ENCODE measurements around the gene NFATC2.

NFATC2 gene

DNA sequence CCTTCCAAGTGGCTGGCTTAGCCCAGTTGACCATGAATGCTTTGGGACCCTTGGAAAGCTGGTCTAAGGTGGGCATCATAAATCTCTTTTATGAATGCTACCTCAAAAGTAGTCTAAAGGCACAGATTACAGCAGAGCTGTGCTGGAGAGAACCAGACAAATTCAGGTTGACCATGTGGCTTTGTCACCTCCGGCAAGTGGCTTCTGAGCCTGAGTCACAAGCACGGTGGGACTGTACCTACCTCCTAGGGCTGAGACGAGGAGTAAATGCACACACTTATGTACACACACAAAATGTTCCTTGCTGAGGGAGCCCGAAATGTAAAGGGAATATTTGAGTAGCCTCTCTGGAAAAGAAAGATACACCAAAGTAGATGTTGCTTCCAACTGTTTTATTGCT is 155.9 kb downstream of the NFATC2 start:
- no peak for DNase-seq

DNA sequence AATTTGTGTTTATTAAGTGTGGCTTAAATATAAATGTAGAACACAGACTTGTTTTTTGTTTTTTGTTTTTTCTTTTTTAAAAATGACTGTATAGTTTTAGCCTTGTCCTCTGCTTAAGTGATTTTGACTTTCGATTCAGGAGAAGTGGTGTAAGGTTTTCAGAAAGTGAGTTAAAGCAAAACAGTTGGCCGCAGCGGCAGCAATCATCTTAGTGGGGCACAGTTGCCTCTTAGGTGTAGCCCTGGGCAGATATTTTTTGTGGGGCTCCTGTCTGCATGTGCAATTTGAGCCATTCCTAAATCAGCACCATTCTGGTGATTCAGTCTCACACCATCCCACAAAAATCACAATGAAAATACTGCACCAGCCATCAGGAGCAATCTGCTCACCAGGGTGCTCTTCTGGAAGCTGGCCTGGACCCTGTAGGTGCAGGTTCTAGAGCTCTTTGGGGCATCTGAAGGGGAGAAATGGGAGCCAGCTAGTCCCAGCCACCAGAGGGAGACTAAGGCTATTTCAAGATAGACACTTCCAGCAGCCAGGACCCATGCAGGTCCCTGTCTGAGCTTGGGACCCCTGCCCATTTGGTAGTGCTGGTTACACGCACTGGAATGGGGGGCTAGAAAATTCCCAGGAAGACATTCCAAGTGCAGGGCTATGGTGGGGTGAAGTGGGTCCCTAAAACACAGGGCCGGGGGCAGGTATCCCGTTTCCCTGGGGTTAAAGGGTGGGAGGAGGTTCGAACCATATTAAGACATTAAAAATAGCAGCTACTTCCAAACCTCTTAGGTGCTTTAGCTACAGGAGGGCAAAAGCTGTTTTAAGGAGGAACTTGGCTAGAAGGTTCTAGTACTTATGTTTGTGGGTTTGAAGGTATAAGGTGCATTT is 156.6 kb downstream of the NFATC2 start:
- no peak for DNase-seq

- no peak for DNase-seq
These were observed 157.6 kb downstream of the NFATC2 start for GRCh38 chr20:51384875-51385274.

- no peak for DNase-seq
These were observed 158.5 kb downstream of the NFATC2 start for GRCh38 chr20:51383891-51384510.

DNA sequence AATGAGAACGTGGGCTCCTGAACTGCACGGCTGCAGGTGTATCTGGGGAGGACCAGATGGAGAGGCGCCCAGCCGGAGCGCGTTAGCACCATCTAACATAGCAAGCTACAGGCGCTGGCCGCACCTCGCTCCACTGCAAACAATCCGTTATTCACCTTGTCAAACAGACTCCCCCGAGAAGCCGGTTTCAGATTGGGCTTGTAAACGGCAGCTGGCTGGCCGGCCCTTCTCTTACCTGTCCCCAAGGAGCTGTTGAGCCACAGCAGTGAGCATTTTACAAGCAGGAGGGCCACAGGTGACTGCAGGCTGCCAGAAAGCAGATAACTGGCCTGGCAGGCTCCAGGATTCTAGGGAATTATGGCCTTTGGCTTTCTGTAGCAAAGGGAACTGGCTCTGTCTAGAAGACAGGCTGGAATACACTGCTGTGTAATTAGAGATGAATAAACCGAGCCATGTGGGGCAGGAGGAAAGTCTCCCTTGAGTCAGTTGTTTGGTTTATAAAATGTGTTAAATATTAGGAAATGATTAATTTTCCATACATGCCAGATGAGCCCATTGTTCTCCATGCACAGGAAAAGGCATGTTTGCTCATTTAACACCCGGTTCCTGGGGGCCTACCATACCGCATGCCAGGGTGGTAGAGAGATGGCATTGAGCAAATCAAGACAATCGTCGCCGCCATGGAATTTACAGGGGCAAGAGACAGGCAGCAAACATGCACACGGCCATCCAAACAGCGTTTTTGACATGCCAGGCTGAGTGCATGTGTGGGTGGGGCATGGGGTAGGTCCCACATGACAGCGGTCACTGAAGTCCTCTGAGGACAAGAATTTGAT is 159.3 kb downstream of the NFATC2 start:
- no peak for DNase-seq

- DNase-seq = no peak
These were observed 160.2 kb downstream of the NFATC2 start for GRCh38 chr20:51382111-51382985.

- DNase-seq = no peak
These were observed 161.0 kb downstream of the NFATC2 start for GRCh38 chr20:51381557-51381956.

GRCh38 chr20:51380401-51381385 is 161.8 kb downstream of the NFATC2 start:
- DNase-seq = no peak

DNA sequence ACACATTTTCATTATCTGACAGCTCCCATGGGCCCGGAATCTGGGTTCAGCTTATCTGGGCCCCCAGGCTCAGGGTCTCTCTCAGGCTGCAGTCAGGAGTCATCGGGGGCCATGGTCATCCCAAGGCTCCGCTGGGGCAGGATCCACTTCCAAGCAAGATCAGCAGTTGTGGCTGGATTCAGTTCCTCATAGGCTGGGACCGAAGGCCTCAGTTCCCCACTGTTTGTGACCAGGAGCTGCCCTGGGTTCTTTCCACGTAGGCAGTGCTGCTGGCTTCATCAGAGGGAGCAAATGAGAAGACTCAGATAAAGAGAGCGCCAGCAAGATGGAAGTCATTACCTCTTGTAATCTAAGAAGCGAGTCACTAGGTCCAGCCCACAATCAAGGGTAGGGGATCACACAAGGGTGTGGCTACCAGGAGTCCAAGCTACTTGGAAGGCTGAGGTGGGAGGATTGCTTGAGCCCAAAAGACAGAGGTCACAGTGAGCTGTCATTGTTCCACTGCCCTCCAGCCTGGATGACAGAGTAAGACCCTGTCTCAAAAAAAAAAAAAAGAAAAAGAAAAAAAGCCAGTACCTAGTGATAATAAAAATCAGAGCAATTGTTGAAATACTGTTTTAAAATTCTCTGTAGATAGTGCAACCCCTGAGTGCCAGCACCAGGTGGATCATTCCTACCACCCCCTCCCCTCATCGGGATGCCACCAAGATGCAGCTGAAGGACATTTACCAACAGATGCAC is 162.7 kb downstream of the NFATC2 start:
- no peak for DNase-seq

DNA sequence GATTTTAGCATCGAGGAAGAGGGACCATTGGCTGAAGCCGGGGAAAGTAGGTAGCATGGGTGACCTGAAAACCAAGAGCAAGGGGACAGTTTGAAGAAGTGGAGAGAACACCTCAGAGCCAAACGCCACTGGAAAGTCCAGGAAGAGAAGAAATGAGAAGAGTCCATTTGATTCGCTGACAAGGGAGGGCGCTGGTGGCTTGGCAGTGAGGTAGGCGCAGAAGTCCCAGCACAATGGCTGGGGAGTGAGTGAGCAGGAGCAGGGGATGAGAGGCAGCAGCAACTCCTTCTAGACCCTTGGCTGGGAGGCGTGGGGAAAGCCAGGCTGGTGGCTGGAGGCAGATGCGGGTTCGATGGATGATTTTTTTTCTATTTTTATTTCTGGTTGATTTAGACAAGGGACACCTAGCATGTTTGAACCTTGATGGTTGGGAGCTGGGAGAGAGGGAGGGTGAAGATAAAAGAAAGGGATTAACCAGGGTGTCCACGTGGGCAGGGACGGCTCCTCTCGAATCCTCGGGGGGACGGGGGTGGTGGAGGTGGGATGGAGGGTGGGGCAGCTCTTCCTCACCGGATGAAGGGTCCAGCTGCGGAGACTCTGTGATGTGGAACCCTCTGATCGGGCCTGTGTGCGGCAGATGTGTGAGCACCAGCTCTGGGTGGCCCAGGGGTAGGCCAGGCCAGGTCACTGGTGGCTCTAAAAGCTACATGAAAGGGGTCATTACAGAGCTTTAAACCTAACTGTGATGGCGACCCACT is 164.2 kb downstream of the NFATC2 start:
- no peak for DNase-seq

DNA sequence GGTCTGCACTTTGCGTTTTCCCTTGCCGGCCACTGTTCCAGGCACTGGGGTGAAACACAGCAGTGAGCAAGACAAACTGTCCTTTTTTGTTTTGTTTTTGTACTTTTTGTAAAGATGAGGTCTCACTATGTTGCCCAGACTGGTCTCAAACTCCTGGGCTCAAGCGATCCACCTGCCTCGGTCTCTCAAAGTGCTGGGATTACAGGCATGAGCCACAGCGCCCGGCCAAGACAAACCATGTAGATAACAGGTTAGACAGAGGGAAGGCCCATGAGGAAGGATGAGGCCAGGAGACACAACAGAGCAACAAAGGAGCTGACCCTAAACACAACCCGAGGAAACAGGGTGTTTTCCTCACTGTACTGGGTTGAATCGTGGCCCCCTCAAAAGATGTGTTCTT is 165.4 kb downstream of the NFATC2 start:
- DNase-seq = no peak

- DNase-seq = no peak
These were observed 166.4 kb downstream of the NFATC2 start for GRCh38 chr20:51376111-51376510.

- no peak for DNase-seq
These were observed 167.0 kb downstream of the NFATC2 start for GRCh38 chr20:51375561-51375960.

- no peak for DNase-seq
These were observed 167.6 kb downstream of the NFATC2 start for GRCh38 chr20:51374961-51375360.

DNA sequence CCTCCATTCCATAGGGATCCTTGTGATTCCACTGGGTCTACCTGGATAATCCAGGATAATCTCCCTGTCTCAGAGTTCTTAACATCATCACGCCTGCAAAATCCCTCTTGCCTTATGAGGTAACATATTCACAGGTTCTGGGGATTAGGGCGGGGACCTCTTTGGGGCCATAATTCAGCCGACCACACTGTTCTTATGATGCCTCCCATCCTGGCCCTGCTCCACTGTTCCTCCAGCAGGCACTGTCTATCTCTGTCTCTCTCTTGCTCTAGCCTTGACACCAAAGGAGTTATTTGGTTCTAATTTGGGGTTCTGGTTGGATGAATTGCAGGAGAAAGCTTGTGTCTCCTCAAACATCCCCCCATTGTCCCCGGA is 168.1 kb downstream of the NFATC2 start:
- DNase-seq = no peak

GRCh38 chr20:51373713-51374455 is 168.6 kb downstream of the NFATC2 start:
- no peak for DNase-seq

GRCh38 chr20:51372966-51373365 is 169.6 kb downstream of the NFATC2 start:
- DNase-seq = no peak

- DNase-seq = no peak
These were observed 170.2 kb downstream of the NFATC2 start for GRCh38 chr20:51372176-51372803.

Data from activated gamma-delta T cell (primary cell).